ENCODE data around the gene MRPS31. TPM values are rescaled to one million over a fixed set of nuclear protein-coding genes. Genes with fewer than 3 reads are reported as not detected.

Gene MRPS31
- total and polyA plus RNA-seq, 4 donors: 12.9 to 20.5 (median 16.4) TPM

GRCh38 chr13:40774672-40775071 is 3.7 kb upstream of the MRPS31 start:
- no peak overlapping the region for H3K27ac ChIP-seq (ENCODE audit: low read depth in 1 of 2, low read length in 2 of 2)
- DNase-seq: no peak
- no peaks in the 10 kb centered on the region for H3K27me3 ChIP-seq (ENCODE audit: control insufficient read depth in 1 of 2, insufficient read depth in 2 of 2, low read length in 1 of 2)
- no peaks in the 10 kb centered on the region for H3K9me3 ChIP-seq (ENCODE audit: control insufficient read depth, low read length)
- 74 to 77% methylated on average over 6 of the region's 6 CpGs for WGBS, 2 donors
- ATAC-seq (ENCODE audit: low FRiP score): no peak
- intact Hi-C loops (cut with DNase I): loop anchor here in 1 of 2 donors (5.0 to 10.0 kb wide), 2 partner anchors 148 to 1090 kb away; no protein-coding TSS in a partner anchor
- peaks cover 0 to 4% of the 10 kb centered on the region in 2 donors for H3K4me1 ChIP-seq (ENCODE audit: control insufficient read depth in 1 of 2, insufficient read depth in 2 of 2, low read length in 2 of 2)
- no peak overlapping the region for H3K4me3 ChIP-seq (ENCODE audit: low read length in 2 of 2)
- no peaks in the 10 kb centered on the region for H3K36me3 ChIP-seq (ENCODE audit: control insufficient read depth in 1 of 2, insufficient read depth in 2 of 2, low read length in 1 of 2)

GRCh38 chr13:40772765-40773473 is 1.9 kb upstream of the MRPS31 start:
- peaks cover 0 to 4% of the 10 kb centered on the region in 2 donors for H3K4me1 ChIP-seq (ENCODE audit: control insufficient read depth in 1 of 2, insufficient read depth in 2 of 2, low read length in 2 of 2)
- H3K36me3 ChIP-seq (ENCODE audit: control insufficient read depth in 1 of 2, insufficient read depth in 2 of 2, low read length in 1 of 2): no peaks in the 10 kb centered on the region
- no peak for ATAC-seq (ENCODE audit: low FRiP score)
- WGBS, 2 donors: 86 to 87% methylated on average over 6 of the region's 6 CpGs
- no peak overlapping the region for H3K27ac ChIP-seq (ENCODE audit: low read depth in 1 of 2, low read length in 2 of 2)
- no peaks in the 10 kb centered on the region for H3K27me3 ChIP-seq (ENCODE audit: control insufficient read depth in 1 of 2, insufficient read depth in 2 of 2, low read length in 1 of 2)
- intact Hi-C loops (cut with DNase I): loop anchor here in 1 of 2 donors (5.0 to 10.0 kb wide), 2 partner anchors 149 to 1088 kb away; no protein-coding TSS in a partner anchor
- H3K9me3 ChIP-seq (ENCODE audit: control insufficient read depth, low read length): no peaks in the 10 kb centered on the region
- H3K4me3 ChIP-seq (ENCODE audit: low read length in 2 of 2): no peak overlapping the region
- no peak for DNase-seq

GRCh38 chr13:40770609-40770933 is 419 bp downstream of the MRPS31 start:
- peak; percentile 3 for ATAC-seq (ENCODE audit: low FRiP score)
- intact Hi-C loops (cut with DNase I): loop anchor here in 1 of 2 donors (5.0 to 10.0 kb wide), 2 partner anchors 152 to 1086 kb away; no protein-coding TSS in a partner anchor
- H3K27me3 ChIP-seq (ENCODE audit: control insufficient read depth in 1 of 2, insufficient read depth in 2 of 2, low read length in 1 of 2): no peaks in the 10 kb centered on the region
- WGBS, 2 donors: 0 to 1% methylated on average over 9 of the region's 9 CpGs
- no peak for DNase-seq
- peak overlapping the region in 1 of 2 donors; percentile 49 for H3K27ac ChIP-seq (ENCODE audit: low read depth in 1 of 2, low read length in 2 of 2)
- H3K4me3 ChIP-seq (ENCODE audit: low read length in 2 of 2): peak overlapping the region; percentile 42 to 50
- H3K36me3 ChIP-seq (ENCODE audit: control insufficient read depth in 1 of 2, insufficient read depth in 2 of 2, low read length in 1 of 2): peaks cover 0 to 2% of the 10 kb centered on the region in 2 donors
- no peaks in the 10 kb centered on the region for H3K9me3 ChIP-seq (ENCODE audit: control insufficient read depth, low read length)
- H3K4me1 ChIP-seq (ENCODE audit: control insufficient read depth in 1 of 2, insufficient read depth in 2 of 2, low read length in 2 of 2): peaks cover 0 to 4% of the 10 kb centered on the region in 2 donors

- 78% methylated on average over 6 of the region's 6 CpGs for WGBS, 2 donors
- Histone ChIP-seq H3K4me1 (ENCODE audit: control insufficient read depth in 1 of 2, insufficient read depth in 2 of 2, low read length in 2 of 2) (peaks cover 0 to 4% of the 10 kb centered on the region in 2 donors), H3K4me3 (ENCODE audit: low read length in 2 of 2) (peak overlapping the region; percentile 42 to 50), H3K27ac (ENCODE audit: low read depth in 1 of 2, low read length in 2 of 2) (no peak overlapping the region), H3K36me3 (ENCODE audit: control insufficient read depth in 1 of 2, insufficient read depth in 2 of 2, low read length in 1 of 2) (peaks cover 0 to 2% of the 10 kb centered on the region in 2 donors), H3K27me3 (ENCODE audit: control insufficient read depth in 1 of 2, insufficient read depth in 2 of 2, low read length in 1 of 2) (no peaks in the 10 kb centered on the region), H3K9me3 (ENCODE audit: control insufficient read depth, low read length) (no peaks in the 10 kb centered on the region)
- DNase-seq (no peak), ATAC-seq (ENCODE audit: low FRiP score) (no peak)
- intact Hi-C loops (cut with DNase I): loop anchor here in 1 of 2 donors (5.0 to 10.0 kb wide), 2 partner anchors 152 to 1085 kb away; no protein-coding TSS in a partner anchor
Measured at GRCh38 chr13:40769970-40770369, 1.0 kb downstream of the MRPS31 start.

GRCh38 chr13:40765602-40766001 is 5.4 kb downstream of the MRPS31 start:
- Histone ChIP-seq H3K4me1 (ENCODE audit: control insufficient read depth in 1 of 2, insufficient read depth in 2 of 2, low read length in 2 of 2) (peaks cover 0 to 4% of the 10 kb centered on the region in 2 donors), H3K27ac (ENCODE audit: low read depth in 1 of 2, low read length in 2 of 2) (no peak overlapping the region), H3K4me3 (ENCODE audit: low read length in 2 of 2) (no peak overlapping the region), H3K36me3 (ENCODE audit: control insufficient read depth in 1 of 2, insufficient read depth in 2 of 2, low read length in 1 of 2) (peaks cover 0 to 2% of the 10 kb centered on the region in 2 donors), H3K27me3 (ENCODE audit: control insufficient read depth in 1 of 2, insufficient read depth in 2 of 2, low read length in 1 of 2) (no peaks in the 10 kb centered on the region), H3K9me3 (ENCODE audit: control insufficient read depth, low read length) (no peaks in the 10 kb centered on the region)
- no peak for DNase-seq
- ATAC-seq (ENCODE audit: low FRiP score): no peak
- intact Hi-C loops (cut with DNase I): no loop called here
- 86 to 92% methylated on average over 1 of the region's 1 CpG for WGBS, 2 donors

GRCh38 chr13:40764587-40765403 is 6.2 kb downstream of the MRPS31 start:
- WGBS, 2 donors: 82 to 84% methylated on average over 3 of the region's 3 CpGs
- Histone ChIP-seq H3K27ac (ENCODE audit: low read depth in 1 of 2, low read length in 2 of 2) (no peak overlapping the region), H3K27me3 (ENCODE audit: control insufficient read depth in 1 of 2, insufficient read depth in 2 of 2, low read length in 1 of 2) (no peaks in the 10 kb centered on the region), H3K4me3 (ENCODE audit: low read length in 2 of 2) (no peak overlapping the region), H3K36me3 (ENCODE audit: control insufficient read depth in 1 of 2, insufficient read depth in 2 of 2, low read length in 1 of 2) (peaks cover 0 to 2% of the 10 kb centered on the region in 2 donors), H3K4me1 (ENCODE audit: control insufficient read depth in 1 of 2, insufficient read depth in 2 of 2, low read length in 2 of 2) (no peaks in the 10 kb centered on the region), H3K9me3 (ENCODE audit: control insufficient read depth, low read length) (no peaks in the 10 kb centered on the region)
- no peak for ATAC-seq (ENCODE audit: low FRiP score)
- no peak for DNase-seq
- intact Hi-C loops (cut with DNase I): no loop called here

GRCh38 chr13:40762849-40763248 is 8.1 kb downstream of the MRPS31 start:
- no peaks in the 10 kb centered on the region for H3K9me3 ChIP-seq (ENCODE audit: control insufficient read depth, low read length)
- WGBS, 2 donors: 94 to 96% methylated on average over 1 of the region's 1 CpG
- no peak overlapping the region for H3K4me3 ChIP-seq (ENCODE audit: low read length in 2 of 2)
- H3K27ac ChIP-seq (ENCODE audit: low read depth in 1 of 2, low read length in 2 of 2): no peak overlapping the region
- DNase-seq (no peak), ATAC-seq (ENCODE audit: low FRiP score) (no peak)
- peaks cover 0 to 4% of the 10 kb centered on the region in 2 donors for H3K36me3 ChIP-seq (ENCODE audit: control insufficient read depth in 1 of 2, insufficient read depth in 2 of 2, low read length in 1 of 2)
- intact Hi-C loops (cut with DNase I): no loop called here
- H3K4me1 ChIP-seq (ENCODE audit: control insufficient read depth in 1 of 2, insufficient read depth in 2 of 2, low read length in 2 of 2): no peaks in the 10 kb centered on the region
- H3K27me3 ChIP-seq (ENCODE audit: control insufficient read depth in 1 of 2, insufficient read depth in 2 of 2, low read length in 1 of 2): no peaks in the 10 kb centered on the region

- Histone ChIP-seq H3K4me1 (ENCODE audit: control insufficient read depth in 1 of 2, insufficient read depth in 2 of 2, low read length in 2 of 2) (no peaks in the 10 kb centered on the region), H3K36me3 (ENCODE audit: control insufficient read depth in 1 of 2, insufficient read depth in 2 of 2, low read length in 1 of 2) (peaks cover 0 to 4% of the 10 kb centered on the region in 2 donors), H3K27me3 (ENCODE audit: control insufficient read depth in 1 of 2, insufficient read depth in 2 of 2, low read length in 1 of 2) (no peaks in the 10 kb centered on the region), H3K4me3 (ENCODE audit: low read length in 2 of 2) (no peak overlapping the region), H3K27ac (ENCODE audit: low read depth in 1 of 2, low read length in 2 of 2) (no peak overlapping the region), H3K9me3 (ENCODE audit: control insufficient read depth, low read length) (no peaks in the 10 kb centered on the region)
- intact Hi-C loops (cut with DNase I): no loop called here
- no peak for DNase-seq
- 96 to 98% methylated on average over 4 of the region's 4 CpGs for WGBS, 2 donors
- ATAC-seq (ENCODE audit: low FRiP score): no peak
Measured at GRCh38 chr13:40758811-40759210, 12.2 kb downstream of the MRPS31 start.

Data from aorta (tissue), 5 donors.